T-helper 2 cell treated with Interferon-gamma antibody and Interleukin-4, amounts not matched to agents 5 μg/mL and 100 μg/mL, for 36 hours (primary cell): ENCODE results near the gene SGMS1.

Experiments used
- DNase-seq: peaks from one replicate; pipeline ENCODE4 v3.0.0; 2021; ENCODE audit warnings: low spot score
- H3K27ac Mint-ChIP-seq: one replicate; pipeline ENCODE4 v1.8.0; 2021; ENCODE audit warnings: mild to moderate bottlenecking, mixed read lengths
- H3K27me3 Mint-ChIP-seq: one replicate; pipeline ENCODE4 v1.8.0; 2021; ENCODE audit warnings: low read depth, mixed read lengths
- H3K36me3 Mint-ChIP-seq: one replicate; pipeline ENCODE4 v1.8.0; 2021; ENCODE audit warnings: low read depth, mixed read lengths
- H3K4me1 Mint-ChIP-seq: one replicate; pipeline ENCODE4 v1.8.0; 2021; ENCODE audit warnings: low read depth, mixed read lengths
- H3K4me3 Mint-ChIP-seq: one replicate; pipeline ENCODE4 v1.8.0; 2022; ENCODE audit warnings: mild to moderate bottlenecking, moderate library complexity, mixed read lengths
- H3K9me3 Mint-ChIP-seq: one replicate; pipeline ENCODE4 v1.8.0; 2021; ENCODE audit warnings: mixed read lengths

Gene SGMS1

DNA sequence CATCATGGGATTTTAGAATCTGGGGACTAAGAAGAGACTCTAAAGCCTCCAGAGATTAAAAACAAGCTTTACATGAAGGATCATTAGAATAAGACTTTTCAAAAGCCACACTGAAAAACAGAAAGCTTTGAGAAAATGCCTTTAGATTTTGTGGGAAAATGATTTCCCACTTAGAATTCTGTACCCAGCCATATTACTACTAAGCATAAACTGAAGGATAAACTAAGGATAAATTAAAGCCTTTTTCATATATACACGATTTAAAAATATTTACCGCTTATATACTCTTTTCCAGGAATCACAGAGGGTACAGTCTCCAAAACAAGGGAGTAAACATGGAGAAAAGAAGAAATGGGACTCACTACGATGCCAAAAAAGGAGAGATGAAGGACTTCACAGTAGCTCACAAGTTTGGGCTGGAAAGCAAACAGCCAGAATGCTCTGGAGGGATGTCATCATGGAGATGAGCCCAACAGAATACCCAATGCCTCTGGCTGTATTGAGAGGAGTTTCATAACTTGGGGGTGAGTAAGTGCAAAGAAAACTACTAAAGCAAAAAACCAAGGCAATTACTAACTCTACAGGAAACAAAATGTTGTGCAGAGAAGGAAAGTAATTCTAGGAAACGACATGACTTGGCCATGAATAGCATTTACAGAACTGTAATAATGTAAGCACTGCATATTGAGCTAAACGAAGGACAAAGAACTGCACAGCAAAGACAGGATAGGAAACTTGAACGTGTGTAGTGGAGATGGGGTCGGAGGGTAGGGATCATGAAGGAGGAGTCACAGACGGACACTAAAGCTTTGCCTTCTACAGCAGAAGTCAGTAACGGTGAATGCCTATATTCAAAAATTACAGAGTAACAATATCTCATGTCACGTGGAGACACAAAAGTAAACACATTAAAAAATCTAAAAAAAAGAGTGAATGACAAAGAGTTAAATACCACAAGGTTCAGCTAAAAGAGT, 311.0 kb downstream of the SGMS1 start:
- DNase-seq = no peak
- Mint-ChIP-seq H3K27ac (no peak overlapping the region), H3K4me1 (peaks cover 21% of the 10 kb centered on the region), H3K9me3 (no peaks in the 10 kb centered on the region), H3K4me3 (no peak overlapping the region), H3K27me3 (no peaks in the 10 kb centered on the region), H3K36me3 (peaks cover 37% of the 10 kb centered on the region)

DNA sequence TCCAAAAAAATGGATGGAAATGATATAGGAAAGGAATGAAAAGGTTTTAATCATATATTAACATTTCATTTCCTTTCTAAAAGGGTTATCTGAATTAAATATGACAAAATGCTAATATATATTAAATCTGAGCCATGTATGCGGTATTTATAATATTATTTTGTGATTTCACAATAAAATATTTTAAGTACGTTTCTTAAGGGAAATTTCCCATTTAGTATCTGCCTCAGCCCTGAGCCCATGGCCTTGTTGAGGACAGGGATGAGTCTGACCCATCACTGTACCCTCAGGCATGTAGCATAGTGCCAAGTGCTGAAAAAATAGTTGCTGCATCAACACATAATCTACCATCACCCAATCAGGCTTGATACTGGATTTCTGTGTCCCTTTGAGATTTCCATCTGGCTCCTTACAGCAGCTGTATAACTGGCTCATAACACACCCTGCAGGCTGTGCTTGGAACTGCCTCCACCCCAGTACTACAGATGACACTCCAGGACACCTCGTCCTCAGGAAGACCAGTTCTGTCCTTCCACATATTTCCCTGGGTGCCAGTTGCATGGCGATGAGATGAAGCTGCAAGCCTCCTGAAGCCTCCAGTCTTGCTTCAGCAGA, 313.1 kb downstream of the SGMS1 start:
- Mint-ChIP-seq H3K4me1 (peaks cover 18% of the 10 kb centered on the region), H3K4me3 (no peak overlapping the region), H3K27ac (no peak overlapping the region), H3K27me3 (no peaks in the 10 kb centered on the region), H3K9me3 (no peaks in the 10 kb centered on the region), H3K36me3 (peaks cover 43% of the 10 kb centered on the region)
- DNase-seq = no peak

DNA sequence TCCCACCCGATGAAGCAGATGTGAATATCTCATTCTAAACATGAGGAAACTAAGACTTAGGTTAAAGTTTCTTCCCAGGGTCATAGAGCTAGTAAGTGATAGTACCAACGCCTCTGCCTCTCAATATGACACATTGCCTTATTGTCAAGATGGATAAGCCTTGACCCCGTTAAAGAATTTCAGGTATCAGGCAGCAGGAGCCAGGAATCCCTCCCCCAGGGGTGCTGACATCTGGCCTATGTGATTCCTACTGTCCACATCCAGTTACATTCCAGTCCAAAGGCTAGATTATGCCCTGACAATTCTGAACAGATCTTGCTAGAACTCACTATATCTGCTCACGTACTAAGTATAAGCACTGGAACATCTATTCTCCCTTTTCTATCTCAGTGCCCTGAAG, 314.4 kb downstream of the SGMS1 start:
- Mint-ChIP-seq H3K4me1 (peaks cover 10% of the 10 kb centered on the region), H3K27ac (no peak overlapping the region), H3K36me3 (peaks cover 37% of the 10 kb centered on the region), H3K9me3 (no peaks in the 10 kb centered on the region), H3K4me3 (no peak overlapping the region), H3K27me3 (no peaks in the 10 kb centered on the region)
- no peak for DNase-seq

DNA sequence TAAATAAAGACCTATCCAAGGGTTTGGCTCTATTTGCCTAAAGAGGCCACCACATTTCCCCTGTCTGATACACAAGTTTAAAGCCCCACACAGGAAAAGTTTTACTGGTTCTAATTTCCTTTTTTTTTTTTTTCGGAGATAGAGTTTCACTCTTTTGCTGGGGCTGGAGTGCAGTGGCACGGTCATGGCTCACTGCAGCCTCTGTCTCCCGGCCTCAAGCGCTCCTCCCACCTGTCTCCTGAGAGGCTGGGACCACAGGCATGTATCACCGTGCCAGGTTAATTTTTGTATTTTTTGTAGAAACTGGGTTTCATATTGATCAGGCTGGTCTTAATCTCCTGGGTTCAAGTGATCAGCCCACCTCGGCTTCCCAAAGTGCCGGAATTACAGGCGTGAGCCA, 319.1 kb downstream of the SGMS1 start:
- Mint-ChIP-seq H3K36me3 (peaks cover 17% of the 10 kb centered on the region), H3K27ac (no peak overlapping the region), H3K4me3 (no peak overlapping the region), H3K4me1 (peaks cover 3% of the 10 kb centered on the region), H3K27me3 (no peaks in the 10 kb centered on the region), H3K9me3 (peaks cover 2% of the 10 kb centered on the region)
- DNase-seq = no peak

DNA sequence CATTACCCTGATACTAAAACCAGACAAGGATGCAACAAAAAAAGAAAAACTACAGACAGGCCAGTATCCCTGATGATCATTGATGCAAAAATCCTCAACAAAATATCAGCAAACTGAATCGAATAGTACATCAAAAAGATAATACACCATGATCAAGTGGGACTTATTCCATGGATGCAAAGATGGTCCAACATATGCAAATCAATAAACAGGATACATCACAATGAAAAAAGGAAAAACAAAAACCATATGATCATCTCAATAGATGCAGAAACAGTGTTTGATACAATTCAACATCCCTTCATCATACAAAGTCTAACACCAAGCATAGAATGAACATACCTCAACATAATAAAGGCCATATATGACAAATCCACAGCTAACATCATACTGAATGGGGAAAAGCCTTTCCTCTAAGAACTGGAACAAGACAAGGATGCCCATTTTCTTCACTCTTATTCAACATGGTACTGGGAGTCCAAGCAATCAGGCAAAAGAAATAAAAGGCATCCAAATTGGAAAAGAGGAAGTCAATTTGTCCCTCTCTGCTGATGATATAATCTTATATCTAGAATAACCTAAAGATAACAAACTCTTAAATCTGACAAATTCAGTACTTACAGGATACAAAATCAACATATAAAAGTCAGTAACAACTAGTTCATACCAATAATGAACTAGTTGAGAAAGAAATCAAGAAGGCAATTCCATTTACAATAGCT, 323.6 kb downstream of the SGMS1 start:
- no peaks in the 10 kb centered on the region for H3K36me3 Mint-ChIP-seq

DNA sequence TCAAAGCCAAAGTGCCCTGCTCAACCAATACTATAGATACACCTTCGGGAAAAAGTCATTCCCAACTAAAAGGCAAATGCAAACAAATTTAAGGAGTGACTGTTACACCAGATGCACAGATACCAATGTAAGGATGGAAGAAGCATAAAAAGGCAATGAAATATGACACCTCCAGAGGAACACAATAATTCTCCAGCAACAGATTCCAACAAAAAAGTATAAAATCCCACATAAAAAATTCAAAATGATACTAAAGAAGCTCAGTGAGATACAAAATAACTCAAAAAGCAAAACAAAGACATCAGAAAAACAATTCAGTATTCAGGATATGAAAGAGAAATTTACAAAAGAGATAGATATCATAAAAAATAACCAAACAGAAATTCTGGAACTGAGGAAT, 328.4 kb downstream of the SGMS1 start:
- Mint-ChIP-seq H3K4me3 (no peak overlapping the region), H3K27me3 (peaks cover 4% of the 10 kb centered on the region), H3K4me1 (peaks cover 7% of the 10 kb centered on the region), H3K36me3 (no peaks in the 10 kb centered on the region), H3K27ac (no peak overlapping the region), H3K9me3 (peaks cover 10% of the 10 kb centered on the region)
- no peak for DNase-seq

More for the DNA sequence above, 323.6 kb downstream of the SGMS1 start:
- H3K9me3 Mint-ChIP-seq = peaks cover 10% of the 10 kb centered on the region
- no peak overlapping the region for H3K27ac Mint-ChIP-seq
- H3K27me3 Mint-ChIP-seq = no peaks in the 10 kb centered on the region
- no peak for DNase-seq
- H3K4me3 Mint-ChIP-seq = no peak overlapping the region
- H3K4me1 Mint-ChIP-seq = peaks cover 6% of the 10 kb centered on the region

DNA sequence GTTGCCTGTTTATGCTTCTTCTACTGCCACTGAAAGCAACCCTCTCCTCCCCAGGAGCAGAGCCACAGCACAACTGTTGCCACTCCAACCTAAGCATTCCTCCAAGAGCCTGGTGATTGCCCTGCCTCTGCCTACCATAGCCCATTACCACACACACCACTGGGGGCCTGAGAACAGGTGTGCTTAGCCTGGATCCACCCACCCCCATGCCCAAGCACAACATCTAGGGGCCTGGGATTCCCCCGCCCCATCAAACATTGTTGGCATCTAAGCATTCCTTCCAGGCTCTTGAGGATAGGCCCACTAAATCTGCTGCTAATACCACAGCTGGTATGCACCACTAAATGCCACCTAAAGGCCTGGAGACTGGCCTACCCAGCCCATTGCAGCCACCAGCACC, 329.2 kb downstream of the SGMS1 start:
- H3K4me3 Mint-ChIP-seq = no peak overlapping the region
- peaks cover 7% of the 10 kb centered on the region for H3K4me1 Mint-ChIP-seq
- no peak overlapping the region for H3K27ac Mint-ChIP-seq

DNA sequence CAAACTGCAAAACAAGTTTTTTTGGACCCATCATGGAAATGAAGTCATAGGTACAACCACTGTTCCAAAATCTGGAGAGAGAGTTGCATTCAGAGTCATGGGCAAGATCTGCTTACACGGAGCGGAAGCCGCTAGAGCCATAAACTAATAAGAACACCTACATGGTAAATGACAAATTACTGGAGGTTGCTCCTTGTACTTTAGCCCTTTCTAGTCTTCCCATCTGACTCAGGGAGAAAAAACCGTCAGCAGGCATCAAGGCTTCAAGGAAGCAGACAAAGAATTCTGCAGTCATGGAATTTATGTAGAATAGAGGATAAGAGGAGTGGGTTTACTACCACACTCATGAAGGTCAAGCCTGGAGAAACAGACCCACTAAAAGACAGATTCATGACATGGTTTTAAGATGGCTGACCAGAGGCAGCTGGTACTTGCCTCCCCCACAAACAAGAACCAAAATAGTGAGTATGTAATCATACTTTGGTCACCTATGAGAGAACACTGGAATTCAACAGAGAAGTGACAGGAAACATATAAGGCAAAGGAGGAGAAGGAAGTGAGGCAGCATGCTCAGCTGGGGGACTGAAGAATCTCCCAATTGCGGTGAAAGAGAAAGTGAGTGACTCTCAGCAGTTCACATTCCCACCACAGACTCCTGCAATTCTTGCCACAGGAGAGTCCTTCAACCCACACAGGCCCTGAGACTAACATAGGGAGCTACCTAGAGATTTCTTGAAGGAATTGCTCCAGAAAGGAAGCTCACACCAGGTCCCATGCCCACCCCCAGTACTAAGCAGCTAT, 330.0 kb downstream of the SGMS1 start:
- DNase-seq = no peak
- Mint-ChIP-seq H3K4me3 (no peak overlapping the region), H3K4me1 (peaks cover 7% of the 10 kb centered on the region)

More for the DNA sequence above, 329.2 kb downstream of the SGMS1 start:
- Mint-ChIP-seq H3K27me3 (peaks cover 6% of the 10 kb centered on the region), H3K36me3 (no peaks in the 10 kb centered on the region), H3K9me3 (peaks cover 7% of the 10 kb centered on the region)
- DNase-seq = no peak

DNA sequence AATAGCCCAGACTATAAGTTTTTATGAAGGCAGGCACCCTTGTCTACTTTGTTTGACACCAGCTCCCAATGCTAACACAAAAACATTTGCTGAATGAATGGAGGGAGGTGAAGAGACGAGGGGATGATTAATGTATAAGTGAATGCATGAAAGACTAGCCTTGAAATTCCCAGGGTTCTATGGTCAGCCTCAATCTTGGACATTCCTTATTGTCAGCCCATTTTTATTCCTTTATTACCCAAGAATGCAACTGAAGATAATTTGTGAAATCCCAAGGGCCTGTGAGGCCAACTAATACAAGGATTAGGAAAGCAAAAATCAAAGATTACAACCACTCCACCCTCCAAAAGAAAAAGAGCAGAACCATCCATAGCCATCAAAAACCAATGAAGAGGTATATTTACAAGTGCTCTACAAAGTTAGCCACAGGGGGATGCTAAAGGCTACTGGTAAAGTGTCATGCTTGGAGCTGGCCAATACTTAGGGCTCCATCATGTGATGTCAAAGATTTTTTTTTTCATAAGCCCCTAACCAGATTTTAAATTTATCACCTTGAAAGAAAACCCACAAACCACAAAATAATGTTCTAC, 332.4 kb downstream of the SGMS1 start:
- H3K27ac Mint-ChIP-seq = no peak overlapping the region
- H3K27me3 Mint-ChIP-seq = peaks cover 13% of the 10 kb centered on the region
- no peak overlapping the region for H3K4me3 Mint-ChIP-seq
- no peak for DNase-seq
- peaks cover 3% of the 10 kb centered on the region for H3K9me3 Mint-ChIP-seq
- H3K4me1 Mint-ChIP-seq = peaks cover 7% of the 10 kb centered on the region
- H3K36me3 Mint-ChIP-seq = no peaks in the 10 kb centered on the region

More for the DNA sequence above, 330.0 kb downstream of the SGMS1 start:
- Mint-ChIP-seq H3K27me3 (peaks cover 7% of the 10 kb centered on the region), H3K9me3 (peaks cover 3% of the 10 kb centered on the region), H3K27ac (no peak overlapping the region), H3K36me3 (no peaks in the 10 kb centered on the region)

DNA sequence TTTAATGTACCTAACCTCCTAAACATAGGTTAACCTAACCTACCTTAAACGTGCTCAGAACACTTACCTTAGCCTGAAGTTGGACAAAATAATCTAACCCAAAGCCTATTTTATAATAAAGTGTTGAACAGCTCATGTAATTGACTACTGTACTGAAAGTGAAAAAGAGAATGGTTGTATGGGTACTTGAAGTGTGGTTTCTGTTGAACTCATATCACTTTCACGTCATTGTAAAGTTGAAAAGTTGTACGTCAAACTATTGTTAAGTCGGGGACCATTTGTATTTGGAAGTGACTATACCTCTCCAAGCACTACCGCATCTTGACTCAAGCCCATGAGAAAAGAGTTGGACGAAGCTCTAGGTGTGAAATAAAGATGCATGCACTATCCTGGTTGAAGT, 334.6 kb downstream of the SGMS1 start:
- Mint-ChIP-seq H3K27ac (no peak overlapping the region), H3K9me3 (no peaks in the 10 kb centered on the region), H3K27me3 (peaks cover 22% of the 10 kb centered on the region), H3K36me3 (no peaks in the 10 kb centered on the region), H3K4me1 (peaks cover 4% of the 10 kb centered on the region), H3K4me3 (no peak overlapping the region)
- DNase-seq = no peak

DNA sequence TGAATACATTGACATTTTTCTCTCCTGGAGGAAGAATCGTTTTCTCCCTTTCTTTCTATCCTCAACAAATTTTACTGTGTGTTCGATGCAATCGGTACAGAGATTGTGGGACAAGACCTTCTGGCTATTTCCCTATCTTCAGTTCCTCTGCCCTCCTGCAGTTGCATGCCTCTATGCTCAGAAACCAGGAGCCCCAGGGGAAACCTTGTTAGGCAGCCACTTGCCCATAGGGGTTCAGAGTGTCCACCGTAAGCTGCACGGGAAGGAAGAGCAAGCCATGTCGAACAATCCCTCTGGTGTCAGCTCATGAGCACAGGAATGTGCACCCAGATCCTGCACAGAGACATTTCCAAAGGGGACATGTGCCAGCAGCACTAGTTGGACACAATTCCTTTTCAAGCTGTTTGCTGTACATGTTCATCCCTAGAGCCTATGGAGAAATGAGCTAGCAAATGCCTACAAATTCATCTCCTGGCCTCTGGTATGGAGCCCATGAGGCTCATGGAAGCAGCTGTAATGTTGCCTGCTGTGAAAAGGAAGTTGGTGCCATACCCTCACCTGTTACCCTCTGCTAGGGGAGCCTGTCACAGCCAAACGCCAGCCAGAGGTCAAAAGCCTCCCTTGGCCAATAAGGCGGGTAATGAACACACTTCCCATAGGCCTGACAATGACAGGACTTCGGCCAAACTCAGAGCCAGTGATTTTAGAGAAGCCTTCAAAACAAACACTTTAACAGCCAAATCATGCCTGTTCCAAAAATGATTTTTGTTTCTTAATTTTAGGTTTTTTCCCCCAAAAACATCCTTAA, 336.6 kb downstream of the SGMS1 start:
- Mint-ChIP-seq H3K27ac (no peak overlapping the region), H3K27me3 (peaks cover 36% of the 10 kb centered on the region), H3K4me3 (no peak overlapping the region), H3K4me1 (no peaks in the 10 kb centered on the region), H3K9me3 (no peaks in the 10 kb centered on the region), H3K36me3 (no peaks in the 10 kb centered on the region)
- no peak for DNase-seq

DNA sequence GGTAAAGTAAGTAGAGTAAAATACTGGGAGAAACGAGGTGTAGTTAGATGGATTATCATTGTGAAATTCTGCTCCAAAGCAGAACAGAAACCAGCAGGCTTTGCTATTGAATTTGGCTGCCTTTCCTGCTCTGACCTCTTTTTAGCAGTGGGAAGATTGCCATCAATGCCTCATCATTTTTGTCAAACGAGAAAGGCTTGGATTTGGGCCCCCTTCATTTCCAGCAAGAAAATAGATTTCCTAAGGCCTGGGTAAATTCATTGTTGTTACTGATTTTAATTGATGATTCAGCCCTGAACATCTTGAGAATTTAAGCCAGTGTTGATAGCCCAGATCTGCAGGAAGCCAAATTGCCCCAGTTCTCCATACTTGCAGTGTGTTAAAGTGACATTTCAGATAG, 337.2 kb downstream of the SGMS1 start:
- Mint-ChIP-seq H3K4me3 (no peak overlapping the region), H3K36me3 (no peaks in the 10 kb centered on the region), H3K4me1 (no peaks in the 10 kb centered on the region), H3K27ac (no peak overlapping the region), H3K27me3 (peaks cover 41% of the 10 kb centered on the region), H3K9me3 (no peaks in the 10 kb centered on the region)
- DNase-seq = no peak
